ENCODE results near the gene MAST4.

The MAST4 gene

DNA sequence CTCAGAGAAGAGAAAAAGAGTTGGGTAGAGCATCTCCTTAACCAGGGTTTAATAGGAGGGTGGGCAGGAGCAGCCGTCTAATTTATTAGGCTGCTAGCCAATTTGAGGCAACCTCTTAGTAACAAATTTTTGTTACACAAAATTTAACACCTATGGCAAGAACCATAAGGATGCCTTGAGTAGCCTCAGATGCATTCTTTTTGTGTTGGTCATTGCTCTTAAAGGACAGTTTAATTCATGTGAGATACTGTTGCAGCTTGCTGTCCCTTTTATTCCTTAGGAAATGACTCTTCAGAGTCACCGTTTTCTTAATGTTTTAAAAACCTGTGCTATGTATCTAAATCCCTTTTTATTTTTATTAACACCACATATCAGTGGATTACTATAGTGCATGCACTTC, 255.1 kb downstream of the MAST4 start:
- no peak for DNase-seq

DNA sequence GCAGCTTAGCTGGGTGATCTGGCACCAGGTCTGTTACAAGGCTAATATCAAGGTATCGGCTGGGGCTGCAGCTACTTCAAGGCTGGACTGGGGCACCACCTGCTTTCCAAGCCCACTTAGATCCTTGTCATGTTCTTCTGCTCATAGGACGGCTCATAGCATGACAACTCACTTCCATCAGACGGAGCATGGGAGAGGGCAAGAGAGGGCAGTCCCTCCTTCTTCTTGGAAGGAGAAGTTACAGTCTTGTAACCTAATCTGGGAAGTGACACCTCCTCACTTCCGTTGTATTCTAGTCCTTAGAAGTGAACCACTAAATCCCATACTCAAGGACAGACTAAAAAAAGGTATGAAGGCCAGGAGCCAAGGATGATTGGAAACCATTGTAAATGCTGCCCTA, 258.2 kb downstream of the MAST4 start:
- DNase-seq: no peak

DNA sequence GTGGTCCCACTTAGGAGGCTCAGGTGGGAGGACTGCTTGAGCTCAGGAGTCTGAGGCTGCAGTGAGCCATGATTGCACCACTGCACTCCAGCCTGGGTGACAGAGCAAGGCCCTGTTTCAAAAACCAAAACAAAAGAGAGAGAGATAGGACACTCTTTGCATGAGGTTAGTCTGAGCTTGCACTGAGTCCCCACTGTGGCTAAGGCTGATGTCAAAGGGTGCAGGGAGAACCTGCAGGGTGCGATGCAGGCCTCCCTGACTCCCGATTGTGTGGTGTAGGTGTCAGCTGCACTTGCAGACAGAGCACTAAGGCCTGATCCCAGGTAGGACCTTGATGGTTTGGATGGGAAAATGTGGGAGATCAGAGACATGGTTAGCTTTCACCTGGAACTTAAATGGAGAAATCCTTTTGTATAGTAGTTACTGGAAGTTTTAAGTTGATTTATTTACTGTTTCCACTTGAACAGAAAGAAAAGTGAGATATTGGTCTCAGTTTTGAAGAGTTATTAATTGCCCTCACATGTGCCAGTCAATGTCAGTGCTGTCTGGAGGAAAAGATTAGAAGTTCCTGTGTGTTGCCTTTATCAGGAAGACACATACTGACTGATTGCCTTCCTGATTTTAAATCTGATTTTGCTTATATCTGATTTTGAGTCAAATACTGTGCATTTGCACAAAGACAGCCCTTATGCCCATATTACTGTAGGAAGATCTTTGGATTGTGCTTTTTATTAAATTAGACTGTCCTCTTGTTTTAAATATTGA, 260.0 kb downstream of the MAST4 start:
- no peak for DNase-seq

DNA sequence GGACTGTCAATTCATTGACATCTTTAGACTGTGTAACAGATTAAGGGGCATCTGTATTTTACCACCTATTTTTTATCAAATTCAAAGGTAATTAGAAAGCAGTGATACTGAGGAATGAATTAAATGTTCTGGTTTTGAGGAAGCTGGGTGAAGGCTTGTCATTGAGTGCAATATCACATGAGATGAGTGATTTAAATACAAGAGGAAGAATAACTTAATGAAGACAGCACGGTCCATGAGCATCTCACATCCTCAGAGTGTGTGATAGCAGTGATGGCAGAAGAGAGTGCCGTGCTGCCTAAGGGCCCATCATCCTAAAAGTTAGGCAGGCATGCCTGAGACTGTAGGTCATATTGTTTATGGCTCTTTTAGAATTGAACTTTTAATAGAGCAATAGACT, 263.3 kb downstream of the MAST4 start:
- no peak for DNase-seq

DNA sequence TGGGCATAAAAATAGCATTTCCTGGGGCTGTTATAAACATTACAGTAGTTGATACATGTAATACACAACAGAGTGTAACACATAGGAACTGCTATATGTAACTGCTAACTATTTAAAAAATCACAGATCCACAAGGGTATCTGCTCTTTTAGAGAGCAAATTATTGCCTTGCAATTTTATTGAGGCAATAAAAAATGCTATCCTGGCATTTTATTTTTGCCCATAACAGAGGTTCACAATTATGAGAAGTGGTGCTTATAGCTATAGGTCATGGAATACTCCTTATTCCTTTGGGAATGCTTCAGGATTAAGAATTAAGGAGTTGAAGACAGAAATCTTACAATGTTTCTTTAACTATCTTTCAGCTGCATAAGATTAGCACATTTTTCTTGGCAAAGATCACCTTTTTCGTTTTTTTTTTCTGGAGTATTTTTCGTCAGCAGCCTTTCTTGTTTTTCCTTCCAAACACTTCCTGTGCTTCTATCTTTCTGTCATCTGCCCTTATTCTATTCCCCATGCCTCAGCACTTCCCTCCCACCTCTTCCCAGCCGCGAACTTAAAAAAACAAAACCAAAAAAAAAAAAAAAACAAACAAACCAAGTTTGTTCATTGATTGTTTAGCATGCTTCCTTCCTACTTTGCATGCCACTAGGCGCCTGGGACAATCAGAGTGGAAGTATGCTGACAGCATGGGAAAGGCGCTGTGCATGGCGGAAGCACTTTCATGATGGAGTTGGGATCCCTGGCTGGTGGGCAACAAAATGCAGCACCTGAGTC, 264.2 kb downstream of the MAST4 start:
- DNase-seq: no peak

DNA sequence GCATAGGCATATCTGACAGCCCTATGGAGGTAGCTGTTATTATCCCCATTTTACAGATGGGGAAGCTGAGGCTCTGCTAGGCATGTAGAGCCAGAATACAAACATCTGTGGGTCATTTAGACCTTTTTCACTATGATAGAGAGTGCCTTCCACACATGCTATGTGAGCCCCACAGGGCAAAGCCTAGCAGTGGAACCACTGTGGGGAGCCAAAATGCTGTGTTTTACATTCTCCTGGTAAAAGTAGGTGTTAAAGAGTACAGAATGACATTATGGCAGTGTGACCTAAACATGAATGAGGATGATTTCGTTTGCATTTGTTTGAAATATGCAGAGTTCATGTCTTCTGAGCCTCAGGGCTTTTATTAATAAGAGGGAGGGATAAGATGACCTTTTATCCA, 265.2 kb downstream of the MAST4 start:
- DNase-seq: no peak

DNA sequence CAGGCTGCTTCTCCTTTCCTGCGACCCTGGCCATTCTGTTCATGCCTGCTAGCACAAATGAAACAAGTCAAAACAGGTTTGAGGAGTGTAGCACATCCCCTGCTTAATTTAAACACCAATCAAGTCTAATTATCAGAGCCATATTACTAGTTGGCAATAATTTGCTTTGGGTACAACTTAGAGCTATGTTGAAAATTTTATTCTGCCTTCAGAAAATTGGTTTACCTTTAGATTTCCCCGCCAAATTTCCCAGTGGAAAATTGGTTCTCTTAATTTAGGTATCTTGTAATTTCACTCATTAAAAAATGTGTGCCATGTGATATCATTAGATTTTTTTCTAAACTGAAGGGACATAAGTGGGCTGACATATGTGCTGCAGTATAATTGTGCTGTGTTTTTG, 265.8 kb downstream of the MAST4 start:
- DNase-seq: no peak

DNA sequence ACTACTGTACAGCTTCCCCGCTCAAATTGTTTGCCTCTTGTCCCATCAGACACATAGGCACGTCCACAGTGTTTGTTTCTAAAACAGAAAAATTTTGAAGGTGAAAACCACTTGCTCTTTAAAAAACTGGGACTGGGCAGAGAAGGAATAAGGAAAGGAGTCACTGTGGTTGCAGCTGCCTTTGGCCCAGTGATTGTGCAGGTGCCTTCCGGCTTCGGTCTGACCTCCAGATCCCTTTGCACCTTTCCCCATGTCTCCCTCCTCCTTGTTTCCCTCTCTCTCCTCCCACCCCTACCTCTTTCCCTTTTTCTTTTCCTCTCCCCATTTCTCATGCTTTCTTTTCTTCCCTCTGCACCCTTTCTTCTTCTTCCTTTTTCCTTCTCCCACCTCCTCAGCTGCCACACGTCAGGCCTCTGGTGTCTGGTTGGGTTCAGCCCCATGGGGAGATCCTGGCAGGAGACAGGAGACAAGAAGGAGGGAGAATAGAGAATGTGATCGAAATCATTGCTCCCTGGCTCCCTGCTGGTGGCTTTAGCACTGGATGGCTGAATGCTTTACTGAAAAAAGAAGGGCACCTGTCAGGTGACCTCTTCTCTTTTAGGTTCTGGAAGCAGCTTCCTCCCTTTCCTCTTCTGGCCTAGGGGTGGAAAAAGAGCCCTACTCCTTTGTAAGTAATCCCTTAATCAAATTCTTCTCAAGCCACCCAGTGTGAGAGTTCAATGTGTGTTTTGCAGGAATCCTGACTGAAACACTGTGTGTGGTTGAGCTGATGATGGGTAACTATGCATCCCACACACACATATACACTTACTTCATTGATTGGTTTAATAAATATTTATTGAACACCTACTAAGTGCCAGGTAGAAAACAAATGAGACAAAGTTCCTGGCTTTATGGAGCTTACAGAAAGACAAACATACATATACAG, 267.3 kb downstream of the MAST4 start:
- DNase-seq: no peak

DNA sequence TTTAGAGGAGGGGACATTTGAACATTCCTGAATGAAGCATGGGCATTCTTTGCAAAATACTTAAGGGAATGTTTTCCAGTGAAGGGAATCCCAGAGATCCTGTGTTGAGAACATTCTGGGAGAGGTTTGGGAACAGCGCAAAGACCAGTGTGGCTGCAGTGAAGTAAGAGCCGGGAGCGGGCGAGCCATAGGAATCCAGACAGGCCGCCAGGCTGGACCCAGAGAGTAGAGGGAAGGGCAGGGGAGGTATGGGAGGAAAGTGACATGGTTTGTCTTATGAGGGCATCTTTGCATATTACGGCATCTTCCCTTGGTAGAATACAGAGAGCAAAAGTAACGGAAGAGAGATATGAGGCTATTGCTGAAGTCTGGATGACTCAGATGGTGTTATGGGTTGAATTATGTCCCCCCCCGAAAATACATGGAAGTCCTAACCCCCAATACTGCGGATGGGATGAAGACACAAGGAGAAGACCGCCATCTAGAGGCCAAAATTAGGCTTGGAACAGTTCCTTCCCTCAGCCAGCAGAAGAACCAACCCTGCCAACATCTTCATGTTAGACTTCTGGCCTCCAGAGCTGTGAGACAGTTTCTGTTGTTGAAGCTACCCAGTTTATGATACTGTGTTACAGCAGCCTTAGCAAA, 268.2 kb downstream of the MAST4 start:
- DNase-seq: peak; percentile 49

DNA sequence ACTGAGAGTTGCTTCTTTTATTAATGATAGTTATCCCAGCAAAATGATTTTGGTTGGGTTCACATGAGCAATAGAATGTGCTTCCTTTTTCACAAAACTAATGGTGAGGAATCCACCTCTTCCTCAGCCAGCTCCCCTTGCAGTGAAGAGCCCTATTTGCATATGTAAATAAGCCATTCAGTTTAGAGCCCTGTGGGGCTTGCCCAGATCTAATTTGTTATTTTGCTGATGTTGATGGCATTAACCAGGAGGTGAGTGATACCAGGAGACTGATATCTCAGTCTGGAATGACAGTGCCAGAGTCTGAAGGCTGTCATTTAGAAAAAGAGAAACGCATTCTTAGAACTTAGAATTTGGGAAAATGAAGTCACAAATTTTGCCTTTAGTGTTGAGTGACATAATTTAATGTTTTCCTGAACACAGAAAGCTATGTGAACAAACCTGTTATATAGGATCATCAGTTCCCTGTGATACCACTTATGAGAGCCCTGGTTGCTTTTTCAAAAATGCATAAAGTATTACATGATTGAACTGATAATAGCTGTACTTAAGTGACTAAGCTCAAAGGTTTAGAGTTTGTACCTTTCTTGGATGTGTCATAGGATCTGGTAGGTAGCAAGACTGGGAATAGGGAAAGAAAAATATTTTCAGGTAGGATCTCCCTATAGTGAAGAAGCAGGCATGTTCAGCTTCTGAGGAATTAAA, 271.6 kb downstream of the MAST4 start:
- DNase-seq: no peak

DNA sequence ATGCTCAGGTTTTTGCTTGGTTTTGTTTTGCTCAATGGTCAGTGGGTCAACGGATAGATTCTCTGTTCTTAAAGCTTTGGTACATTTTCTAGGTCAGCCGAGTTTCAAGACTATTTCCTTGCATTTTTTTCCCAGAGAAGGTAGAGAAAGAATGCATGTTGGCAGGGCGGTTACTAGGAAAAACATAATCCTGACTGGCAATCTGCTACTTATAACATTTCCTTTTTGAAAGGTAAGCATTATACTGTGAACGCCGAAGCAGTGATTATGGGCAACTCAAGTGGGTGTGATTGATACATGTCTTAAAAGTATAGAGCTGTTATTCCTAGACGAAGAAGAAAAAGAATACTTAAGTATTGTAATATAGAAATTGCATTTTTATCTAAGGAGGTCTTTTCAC, 273.2 kb downstream of the MAST4 start:
- DNase-seq: no peak

DNA sequence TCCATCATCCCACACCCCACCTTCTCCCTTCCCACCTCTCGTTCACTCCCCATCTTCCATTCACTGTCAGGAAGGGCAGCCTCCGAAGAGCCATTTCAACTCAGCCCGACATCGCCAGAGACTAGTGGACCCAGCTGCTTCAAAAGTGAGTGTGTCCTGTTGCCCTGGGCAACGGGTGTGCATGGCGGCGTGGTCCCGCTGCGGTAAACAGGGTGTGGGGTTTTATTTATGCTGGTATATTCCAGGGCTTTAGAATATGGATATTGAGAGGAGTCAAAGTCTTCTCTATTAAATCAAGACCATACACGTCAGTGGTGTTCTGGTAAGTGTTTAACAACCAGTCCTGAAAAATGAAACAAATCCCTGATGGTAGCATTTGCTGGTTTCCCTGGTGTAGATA, 274.5 kb downstream of the MAST4 start:
- DNase-seq: no peak

DNA sequence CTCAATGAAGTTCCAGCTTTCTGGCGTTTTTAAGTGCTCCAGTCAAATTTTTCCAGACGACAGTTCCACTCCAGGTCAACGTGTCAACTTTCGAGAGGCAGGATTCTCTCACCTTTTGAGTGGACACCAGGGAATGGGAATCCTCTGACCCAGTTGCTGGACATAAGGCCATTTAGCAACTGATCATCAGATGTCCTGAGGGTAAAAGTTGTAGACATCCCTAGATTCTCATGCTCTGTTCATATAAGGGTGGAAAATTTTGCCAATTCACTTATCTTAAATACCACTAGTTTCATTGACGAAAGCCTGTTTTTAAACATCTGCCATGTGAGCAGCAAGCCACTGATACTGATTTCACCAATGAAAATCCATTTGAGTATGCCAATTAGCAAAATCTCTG, 275.5 kb downstream of the MAST4 start:
- DNase-seq: no peak

DNA sequence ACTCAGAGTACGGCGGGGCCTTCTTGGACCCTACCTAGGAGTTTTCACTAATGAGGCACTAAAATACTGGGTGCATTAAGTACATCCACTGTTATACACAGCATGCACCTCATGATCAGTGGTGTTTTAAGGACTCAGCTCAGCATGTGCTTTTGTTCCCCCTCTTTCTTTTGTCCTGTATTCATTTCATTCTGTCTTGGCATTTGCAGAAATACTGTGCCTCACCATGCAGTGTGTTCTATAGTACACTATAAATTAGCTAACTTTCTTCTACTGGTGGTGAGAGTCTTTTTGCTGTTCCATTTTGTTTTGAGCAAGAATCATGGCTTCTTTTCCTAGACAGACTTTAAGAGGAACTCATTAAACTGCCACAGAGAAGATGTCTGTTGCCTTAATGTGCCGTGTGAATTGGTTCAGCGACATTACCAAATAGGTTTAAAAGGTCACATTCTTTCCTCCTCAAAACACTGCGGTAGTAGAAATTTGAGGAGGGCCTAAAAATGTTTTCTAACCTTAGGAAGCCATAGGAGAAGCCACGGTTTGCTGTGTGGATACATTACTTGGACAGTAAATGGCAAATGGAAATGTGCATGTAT, 276.6 kb downstream of the MAST4 start:
- DNase-seq: no peak

DNA sequence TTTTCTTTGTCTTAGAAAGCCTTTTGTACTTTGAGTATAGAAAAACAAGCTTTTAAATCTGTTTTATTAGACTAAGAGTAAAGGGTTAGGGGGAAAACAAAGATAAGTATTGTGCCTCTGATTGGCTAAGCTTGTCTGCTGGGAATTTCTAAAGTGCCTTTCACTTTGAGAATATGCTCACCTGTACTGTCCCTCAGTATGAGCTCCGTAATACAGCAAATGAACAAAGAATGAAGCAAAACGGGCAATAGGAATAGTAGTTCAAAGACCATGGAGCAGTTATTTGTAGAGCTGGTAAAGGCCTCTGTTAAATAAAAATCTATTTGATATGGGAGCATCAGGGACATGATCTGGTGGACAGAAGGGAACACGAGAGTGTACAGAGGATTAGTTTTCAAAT, 277.8 kb downstream of the MAST4 start:
- no peak for DNase-seq

DNA sequence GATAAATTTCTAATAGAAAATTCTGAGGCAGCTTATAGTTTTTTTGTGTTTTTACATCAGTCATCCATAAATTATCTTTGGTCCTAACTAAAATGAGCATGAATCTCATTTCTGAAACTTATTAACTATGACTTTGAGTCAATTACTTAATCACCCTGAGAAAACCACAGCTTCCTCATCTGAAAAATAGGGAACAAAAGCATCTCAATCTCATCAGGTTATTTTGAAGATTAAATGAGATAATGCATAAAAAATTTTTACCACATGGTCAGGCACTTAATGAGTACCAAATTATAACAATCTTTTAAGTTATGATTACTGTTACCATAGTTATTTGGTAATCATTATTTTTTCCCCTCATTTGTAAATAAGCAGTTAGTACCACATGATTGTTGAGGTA, 279.1 kb downstream of the MAST4 start:
- no peak for DNase-seq

DNA sequence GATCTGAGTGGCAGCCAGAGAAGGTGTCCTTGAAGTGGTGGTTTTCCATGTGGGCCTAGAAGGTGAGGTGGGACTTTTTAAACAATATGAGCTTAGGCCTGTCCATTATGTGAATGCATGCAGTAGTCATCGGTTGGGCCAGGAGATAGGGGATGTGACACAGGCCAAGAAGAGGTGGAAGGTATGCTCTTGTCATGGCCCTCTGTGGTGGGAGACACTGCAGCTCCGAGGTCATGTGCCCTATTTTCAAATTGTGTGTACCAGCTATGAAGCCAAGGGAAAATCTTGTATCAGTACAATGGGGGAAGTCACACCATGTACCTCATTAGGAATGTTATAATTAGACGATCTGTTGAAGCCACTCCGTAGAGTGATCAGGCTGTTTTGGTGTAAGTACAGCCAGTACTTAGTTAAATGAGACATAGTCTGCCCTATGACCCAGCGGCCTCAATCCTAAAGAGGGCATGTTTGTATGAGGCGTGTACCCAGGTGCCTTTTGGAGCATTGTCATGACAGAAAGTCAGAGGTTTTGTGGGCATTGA, 280.1 kb downstream of the MAST4 start:
- DNase-seq: no peak

DNA sequence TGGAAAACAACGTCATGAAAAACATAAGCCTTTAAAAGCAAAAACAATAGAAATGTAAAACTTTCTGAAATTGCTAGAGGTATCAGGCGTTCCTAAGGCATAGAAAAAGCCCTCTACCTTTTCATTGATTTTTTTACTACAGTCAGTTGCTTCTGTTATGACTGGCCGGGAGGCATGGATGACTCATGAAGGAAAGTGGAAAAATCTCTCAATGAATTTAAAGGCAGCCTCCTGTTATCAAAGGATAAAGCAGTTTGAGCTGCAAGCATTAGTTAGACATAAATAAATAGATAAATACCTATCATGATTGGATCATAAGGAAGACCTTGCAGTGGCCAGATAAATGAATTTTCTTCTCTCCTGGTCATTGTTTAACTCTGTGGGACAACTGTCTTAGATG, 281.6 kb downstream of the MAST4 start:
- no peak for DNase-seq

DNA sequence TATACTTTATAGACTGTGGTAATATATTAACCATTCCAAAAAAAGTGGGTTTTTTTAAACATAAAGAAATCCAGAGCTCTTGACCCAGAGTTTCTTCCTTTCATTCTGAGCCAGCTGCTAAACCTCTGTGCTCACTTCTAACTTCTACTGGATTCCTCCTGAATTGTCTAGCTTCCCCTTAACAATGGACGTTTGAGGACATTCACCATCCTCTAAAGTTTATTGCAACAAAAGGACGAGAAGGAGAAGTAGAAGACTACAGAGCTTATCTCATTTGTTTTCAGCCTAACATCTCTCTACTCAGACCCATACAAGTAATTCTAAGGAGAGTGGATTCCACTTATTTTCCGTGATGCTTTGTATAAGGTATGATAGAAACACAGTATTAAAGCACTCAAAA, 284.2 kb downstream of the MAST4 start:
- DNase-seq: no peak

DNA sequence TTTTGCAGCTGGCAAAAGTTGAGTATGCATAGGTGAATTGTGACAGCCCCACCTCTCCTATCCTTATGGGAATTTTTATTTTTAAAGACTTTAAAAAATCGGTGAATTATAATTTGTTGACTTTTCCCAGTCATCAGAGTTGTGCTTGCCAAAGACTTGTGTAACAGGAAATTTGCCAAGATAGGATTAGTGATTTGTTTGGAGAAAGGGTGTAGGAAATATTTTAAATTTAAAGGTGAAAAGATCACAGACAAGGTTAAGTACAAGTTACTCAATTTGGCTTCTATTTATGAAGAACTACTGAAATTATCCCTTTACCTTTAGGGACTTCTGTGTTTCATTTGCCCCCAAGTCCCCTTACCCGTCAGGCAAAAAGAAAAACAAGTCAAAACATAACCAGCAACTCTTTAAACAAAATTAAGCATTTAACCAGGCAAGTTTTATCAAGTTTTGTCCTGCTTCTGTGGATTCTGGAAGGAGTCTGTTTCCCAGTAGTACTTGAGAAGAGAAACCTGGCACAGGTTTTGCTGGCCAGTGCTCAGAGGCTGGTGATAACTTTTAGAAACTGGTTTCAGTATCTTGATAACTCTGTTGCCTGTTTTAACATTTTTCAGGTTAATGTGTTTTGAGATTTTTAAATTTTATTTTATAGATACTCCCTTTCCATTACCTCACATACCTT, 285.4 kb downstream of the MAST4 start:
- no peak for DNase-seq

Data from CD4-positive, alpha-beta T cell treated with Interleukin-10 for 1 hour (primary cell).